COLO668 (cell line): Measurements from ENCODE around the gene CSH2.
A peak's percentile ranks its signal among the peaks of the same experiment; 100 is the strongest.
"Not testable (repeated sequence)": the region's sequence is repeated elsewhere in the genome, so short reads cannot be mapped to it uniquely, and the experiment has no call there.

Experiments
- DNase-seq: peaks from one replicate; lab custom pipeline; 2025; ENCODE audit not compliant: unreplicated experiment; lab: John Stamatoyannopoulos, UW

The CSH2 gene

GRCh38 chr17:63873577-63873976, at the start of gene CSH2:
TSS of gene CSH2 (minus strand) at chr17:63873677. CDS start at chr17:63873614, 63 bp downstream.
- not testable (repeated sequence) for DNase-seq

- DNase-seq, result peak; percentile 1
Observed at GRCh38 chr17:63922402-63922801, 48.9 kb upstream of the CSH2 start.

- not testable (repeated sequence) for DNase-seq
Observed at GRCh38 chr17:63920779-63921178, 47.3 kb upstream of the CSH2 start.

DNA sequence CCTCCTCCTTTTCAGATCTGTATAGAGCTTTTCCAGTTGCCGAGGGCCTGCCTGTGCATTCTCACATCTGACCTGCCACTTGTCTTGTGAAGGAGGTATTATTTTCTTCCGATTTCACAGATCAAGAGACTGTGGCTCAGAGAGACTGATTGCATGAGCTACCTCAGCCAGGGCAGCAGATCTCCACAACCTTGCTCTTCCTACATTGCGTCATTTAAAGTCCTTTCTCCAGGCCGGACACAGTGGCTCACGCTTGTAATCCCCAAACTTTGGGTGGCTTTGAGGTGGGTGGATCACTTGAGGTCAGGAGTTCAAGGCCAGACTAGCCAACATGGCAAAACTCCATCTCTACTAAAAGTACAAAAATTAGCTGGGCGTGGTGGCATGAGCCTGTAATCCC, 46.6 kb upstream of the CSH2 start:
- not testable (repeated sequence) for DNase-seq

DNA sequence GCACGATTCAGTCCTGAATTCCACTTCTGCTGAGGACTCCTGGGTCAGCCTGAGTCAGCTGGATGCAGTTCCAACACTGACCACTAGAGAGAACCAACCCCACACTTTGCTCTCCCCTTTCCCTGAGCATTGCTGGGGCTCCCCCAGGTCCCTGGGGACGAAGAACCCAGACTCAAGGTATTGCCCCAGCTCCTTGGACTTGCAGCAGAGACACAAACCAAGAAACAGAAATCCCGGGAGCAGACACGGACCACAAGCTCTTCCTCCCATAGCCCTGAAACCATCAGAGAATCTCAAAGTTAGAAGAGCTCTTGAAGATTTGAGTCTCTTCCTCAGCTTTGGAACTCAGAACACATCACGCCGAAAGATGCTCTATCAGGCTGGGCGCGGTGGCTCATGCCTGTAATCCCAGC, 45.8 kb upstream of the CSH2 start:
- DNase-seq, result peak; percentile 15

GRCh38 chr17:63918789-63919305, 45.4 kb upstream of the CSH2 start, which contains the start of gene GH1:
TSS of gene GH1 (minus strand) at chr17:63918839. CDS start at chr17:63918776, 63 bp downstream.
- DNase-seq, result not testable (repeated sequence)

DNA sequence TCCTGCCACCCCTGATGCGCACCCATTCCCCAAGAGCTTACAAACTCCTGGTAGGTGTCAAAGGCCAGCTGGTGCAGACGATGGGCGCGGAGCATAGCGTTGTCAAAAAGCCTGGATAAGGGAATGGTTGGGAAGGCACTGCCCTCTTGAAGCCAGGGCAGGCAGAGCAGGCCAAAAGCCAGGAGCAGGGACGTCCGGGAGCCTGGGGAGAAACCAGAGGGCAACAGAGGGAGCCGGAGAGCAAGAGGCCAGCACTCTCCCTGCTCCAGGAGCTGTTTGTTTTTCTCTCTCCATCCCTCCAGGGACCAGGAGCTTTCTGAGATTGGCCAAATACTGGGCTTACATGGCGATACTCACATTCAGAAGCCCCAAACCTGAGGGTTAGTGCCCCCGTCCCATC, 44.8 kb upstream of the CSH2 start:
- DNase-seq, result no peak

DNA sequence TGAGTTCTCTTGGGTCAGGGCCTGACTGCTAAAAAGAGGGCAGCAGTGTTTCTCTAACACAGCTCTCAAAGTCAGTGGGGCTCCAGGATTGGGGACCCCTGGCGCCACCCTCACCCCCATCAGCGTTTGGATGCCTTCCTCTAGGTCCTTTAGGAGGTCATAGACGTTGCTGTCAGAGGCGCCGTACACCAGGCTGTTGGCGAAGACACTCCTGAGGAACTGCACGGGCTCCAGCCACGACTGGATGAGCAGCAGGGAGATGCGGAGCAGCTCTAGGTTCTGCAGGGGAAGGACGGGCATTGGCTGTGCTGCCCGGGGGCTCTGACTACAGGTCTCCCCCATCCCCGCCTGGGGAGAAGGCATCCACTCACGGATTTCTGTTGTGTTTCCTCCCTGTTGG, 44.2 kb upstream of the CSH2 start:
- no peak for DNase-seq

DNA sequence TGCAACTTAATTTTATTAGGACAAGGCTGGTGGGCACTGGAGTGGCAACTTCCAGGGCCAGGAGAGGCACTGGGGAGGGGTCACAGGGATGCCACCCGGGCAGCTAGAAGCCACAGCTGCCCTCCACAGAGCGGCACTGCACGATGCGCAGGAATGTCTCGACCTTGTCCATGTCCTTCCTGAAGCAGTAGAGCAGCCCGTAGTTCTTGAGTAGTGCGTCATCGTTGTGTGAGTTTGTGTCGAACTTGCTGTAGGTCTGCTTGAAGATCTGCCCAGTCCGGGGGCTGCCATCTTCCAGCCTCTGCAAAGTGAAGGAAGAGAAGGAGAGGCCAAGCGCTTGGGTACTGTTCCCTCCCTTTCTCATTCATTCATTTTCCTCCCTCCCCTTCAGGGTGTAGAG, 43.7 kb upstream of the CSH2 start:
- DNase-seq, result not testable (repeated sequence)

- no peak for DNase-seq
Observed at GRCh38 chr17:63916566-63917185, 43.2 kb upstream of the CSH2 start.

GRCh38 chr17:63915753-63916152, 42.3 kb upstream of the CSH2 start:
- not testable (repeated sequence) for DNase-seq

- no peak for DNase-seq
Observed at GRCh38 chr17:63914471-63914870, 41.0 kb upstream of the CSH2 start.

DNA sequence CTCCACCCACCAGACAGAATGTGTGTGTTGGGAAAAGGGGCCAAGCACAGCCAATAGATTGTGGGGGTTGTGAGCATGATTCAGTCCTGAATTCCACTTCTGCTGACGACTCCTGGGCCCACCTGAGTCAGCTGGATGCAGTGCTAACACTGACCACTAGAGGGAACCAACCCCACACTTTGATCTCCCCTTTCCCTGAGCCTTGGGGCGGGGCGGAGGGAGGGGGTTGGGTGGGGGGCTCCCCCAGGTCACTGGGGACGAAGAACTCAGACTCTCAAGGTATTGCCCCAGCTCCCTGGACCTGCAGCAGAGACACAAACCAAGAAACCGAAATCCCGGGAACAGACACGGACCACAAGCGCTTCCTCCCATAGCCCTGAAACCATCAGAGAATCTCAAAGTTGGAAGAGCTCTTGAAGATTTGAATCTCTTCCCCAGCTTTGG, 38.2 kb upstream of the CSH2 start:
- peak; percentile 14 for DNase-seq

DNA sequence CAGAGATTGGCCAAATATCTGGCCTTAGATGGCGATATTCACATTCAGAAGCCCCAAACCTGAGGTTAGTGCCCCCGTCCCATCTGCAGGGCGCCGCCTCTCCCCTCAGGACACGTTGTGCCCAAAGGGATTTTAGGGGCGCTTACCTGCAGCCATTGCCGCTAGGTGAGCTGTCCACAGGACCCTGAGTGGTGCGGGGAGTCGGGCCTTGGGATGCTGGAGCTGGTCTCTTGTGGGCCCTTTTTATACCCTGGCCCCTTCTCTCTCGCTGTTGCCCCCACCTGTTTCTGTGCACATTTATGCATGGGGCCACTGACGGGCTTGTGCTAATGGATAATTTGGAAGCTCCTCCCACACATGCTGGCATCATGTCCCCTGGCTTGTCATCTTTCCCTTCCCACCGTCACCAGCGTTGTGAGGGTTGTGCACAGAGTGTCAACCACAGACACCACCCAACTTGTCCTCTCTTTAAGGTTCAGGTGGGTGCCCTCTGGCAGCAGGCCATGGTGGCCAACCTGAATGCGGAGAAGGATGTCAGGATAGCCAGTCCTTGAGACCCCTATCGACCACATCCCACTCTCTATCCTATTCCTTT, 37.7 kb upstream of the CSH2 start, which contains the start of gene CSHL1:
Gene CSHL1, minus strand, starts transcription at position 218 of the 595 bp plus-strand sequence. Its CDS starts 62 bp downstream, at position 156.
- no peak for DNase-seq

DNA sequence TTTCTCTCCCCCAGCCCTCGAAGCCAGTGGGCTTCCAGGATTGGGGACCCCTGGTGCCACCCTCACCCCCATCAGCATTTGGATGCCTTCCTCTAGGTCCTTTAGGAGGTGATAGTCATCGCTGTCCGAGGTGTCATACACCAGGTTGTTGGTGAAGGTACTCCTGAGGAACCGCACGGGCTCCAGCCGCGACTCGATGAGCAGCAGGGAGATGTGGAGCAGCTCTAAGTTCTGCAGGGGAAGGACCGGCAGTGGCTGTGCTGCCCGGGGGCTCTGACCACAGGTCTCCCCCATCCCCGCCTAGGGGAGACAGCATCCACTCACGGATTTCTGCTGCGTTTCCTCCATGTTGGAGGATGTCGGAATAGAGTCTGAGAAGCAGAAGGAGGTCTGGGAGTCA, 36.6 kb upstream of the CSH2 start:
- no peak for DNase-seq

GRCh38 chr17:63909586-63909985, 36.1 kb upstream of the CSH2 start:
- DNase-seq, result not testable (repeated sequence)

DNA sequence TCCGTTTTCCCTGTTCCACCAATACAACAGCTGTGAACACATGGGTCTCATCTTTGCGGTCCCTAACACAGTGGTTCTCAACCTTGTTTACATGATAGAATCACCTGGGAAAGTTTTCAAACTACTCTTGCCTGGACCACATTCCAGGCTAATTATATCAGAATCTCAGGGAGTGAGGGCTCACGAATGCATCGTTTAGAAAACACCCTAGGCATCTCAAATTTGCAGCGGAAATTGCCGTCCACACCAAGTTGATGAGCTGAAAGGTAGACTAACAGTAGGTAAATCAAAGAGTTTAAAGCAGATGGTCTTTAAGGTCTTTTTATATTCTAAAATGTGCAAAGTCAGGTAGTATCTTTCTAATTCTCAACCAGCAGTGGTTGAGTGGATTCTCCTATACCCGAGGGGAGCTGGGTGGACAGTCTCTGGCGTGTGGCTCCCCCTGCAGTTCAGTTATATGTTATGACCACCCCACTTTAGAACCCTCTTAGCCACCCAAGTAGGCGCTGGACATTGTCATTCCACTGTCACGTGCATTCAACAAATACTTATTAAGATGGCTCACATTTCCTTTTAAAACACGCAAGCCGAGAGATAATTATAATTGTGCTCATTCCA, 33.8 kb upstream of the CSH2 start:
- DNase-seq, result not testable (repeated sequence)

DNA sequence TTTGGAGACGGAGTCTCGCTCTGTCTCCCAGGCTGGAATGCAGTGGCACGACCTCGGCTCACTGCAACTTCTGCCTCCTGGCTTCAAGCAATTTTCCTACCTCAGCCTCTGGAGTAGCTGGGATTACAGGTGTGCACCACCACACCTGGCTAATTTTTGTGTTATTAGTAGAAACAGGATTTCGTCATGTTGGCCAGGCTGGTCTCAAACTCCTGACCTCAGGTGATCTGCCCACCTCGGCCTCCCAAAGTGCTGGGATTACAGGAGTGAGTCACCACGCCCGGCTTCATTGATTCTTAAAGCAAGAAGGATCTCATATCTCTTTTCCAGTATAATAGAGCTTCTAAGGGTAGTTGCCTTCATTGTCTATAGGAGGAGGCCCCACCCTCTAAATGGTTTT, 31.3 kb upstream of the CSH2 start:
- DNase-seq, result not testable (repeated sequence)

GRCh38 chr17:63903787-63904201, 30.3 kb upstream of the CSH2 start:
- DNase-seq, result not testable (repeated sequence)

DNA sequence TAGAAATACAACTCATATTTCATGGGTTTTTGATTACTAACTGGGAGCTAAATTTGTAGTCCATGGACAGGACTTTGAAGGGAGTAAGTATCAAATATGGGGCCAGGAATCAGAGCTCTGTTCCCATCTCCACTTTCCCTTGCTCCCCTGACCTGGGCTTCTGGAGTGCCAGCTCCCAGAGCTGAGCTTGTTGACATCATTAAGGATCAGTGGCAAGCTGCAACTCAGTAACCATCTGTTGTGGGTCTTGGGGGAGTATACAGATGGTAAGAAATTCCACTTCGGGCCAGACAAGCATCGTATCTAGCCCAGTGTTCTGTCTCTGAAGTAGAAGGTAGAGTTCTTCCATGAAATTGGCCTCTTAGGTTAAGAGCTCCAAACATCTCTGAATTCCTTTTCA, 28.5 kb upstream of the CSH2 start:
- not testable (repeated sequence) for DNase-seq

GRCh38 chr17:63898899-63899798, 25.7 kb upstream of the CSH2 start:
- DNase-seq, result not testable (repeated sequence)
